ENCODE data around the gene CBX4.

DNA sequence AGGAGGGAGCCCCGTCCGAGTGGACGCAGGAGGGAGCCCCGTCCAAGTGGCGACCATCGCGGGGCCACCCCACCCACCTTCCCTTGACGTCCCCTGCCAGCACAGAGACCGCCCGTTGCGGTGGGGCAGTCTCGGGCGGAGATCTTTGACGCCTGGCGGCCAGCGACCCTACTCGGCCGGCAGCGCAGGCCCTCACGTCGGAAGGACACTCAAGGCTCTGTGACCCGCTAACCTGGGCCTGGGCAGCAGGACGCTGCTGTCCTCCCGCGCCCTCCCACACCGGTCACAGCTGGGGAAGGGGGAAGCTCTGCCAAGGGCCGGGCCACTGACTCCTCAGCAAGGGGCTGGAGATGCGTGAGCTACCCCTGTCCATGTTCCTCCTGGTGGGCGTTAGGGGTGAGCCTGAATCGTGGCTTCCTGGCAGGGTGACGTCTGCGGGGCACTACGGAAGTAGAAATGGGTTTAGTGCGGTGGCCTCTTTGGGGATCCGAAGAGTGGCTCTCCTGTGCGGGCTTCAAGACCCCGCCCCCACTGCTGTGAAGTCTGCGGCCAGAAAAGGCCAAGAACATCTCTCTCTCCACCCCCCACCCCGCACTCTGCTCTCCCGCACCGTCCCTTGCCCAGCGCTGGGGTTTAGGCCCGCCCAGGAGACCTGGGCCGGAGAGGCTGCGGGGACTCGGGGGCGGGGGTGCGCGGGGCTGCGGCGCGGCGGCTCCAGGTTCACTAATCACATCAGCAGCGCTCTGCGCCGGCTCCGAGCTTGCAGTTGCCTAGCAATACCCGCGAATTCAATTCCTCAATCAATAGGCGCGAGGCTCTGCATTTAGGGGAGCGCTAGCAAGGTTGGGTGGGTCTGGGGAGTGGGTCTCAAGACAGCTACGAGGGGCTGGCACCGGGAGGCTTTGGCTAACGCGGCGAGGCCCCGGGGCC is 48.2 kb downstream of the CBX4 start:
- TF ChIP-seq, protein P1, sequence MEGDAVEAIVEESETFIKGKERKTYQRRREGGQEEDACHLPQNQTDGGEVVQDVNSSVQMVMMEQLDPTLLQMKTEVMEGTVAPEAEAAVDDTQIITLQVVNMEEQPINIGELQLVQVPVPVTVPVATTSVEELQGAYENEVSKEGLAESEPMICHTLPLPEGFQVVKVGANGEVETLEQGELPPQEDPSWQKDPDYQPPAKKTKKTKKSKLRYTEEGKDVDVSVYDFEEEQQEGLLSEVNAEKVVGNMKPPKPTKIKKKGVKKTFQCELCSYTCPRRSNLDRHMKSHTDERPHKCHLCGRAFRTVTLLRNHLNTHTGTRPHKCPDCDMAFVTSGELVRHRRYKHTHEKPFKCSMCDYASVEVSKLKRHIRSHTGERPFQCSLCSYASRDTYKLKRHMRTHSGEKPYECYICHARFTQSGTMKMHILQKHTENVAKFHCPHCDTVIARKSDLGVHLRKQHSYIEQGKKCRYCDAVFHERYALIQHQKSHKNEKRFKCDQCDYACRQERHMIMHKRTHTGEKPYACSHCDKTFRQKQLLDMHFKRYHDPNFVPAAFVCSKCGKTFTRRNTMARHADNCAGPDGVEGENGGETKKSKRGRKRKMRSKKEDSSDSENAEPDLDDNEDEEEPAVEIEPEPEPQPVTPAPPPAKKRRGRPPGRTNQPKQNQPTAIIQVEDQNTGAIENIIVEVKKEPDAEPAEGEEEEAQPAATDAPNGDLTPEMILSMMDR (IDR thresholded peaks at IDR 0.05): no peak
- TF ChIP-seq EP300 (IDR thresholded peaks at IDR 0.05) (no peak), POLR2A (IDR thresholded peaks at IDR 0.05) (no peak)
